Stimulated activated CD8-positive, alpha-beta memory T cell treated with anti-CD3 and anti-CD28 coated beads, Interleukin-12 subunit alpha, Interleukin-12 subunit beta, amount 100 ng/mL, for 4 hours (primary cell): Measurements from ENCODE around the gene PTPRF.

Experiments
- DNase-seq: peaks from one replicate; pipeline ENCODE4 v3.0.0-alpha.2; 2020; ENCODE audit warnings: low read depth

The PTPRF gene

GRCh38 chr1:43608827-43609226, 78.1 kb downstream of the PTPRF start:
- DNase-seq: no peak

DNA sequence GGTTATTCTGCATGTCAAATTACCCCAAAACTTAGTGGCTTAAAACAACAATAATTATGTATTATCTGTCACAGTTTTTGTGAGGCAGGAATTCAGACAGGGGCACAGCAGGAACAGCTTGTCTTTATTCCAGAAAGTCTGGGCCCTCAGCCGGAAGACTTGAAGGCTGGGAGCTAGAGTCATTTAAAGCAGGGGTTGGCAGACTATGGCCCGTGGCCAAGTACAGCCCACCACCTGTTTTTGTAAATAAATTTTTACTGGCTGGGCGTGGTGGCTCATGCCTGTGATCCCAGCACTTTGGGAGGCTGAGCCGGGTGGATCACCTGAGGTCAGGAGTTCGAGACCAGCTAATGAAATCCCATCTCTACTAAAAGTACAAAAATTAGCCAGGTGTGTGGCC, 79.7 kb downstream of the PTPRF start:
- DNase-seq: no peak

- no peak for DNase-seq
Measured at GRCh38 chr1:43611950-43612349, 81.3 kb downstream of the PTPRF start.

DNA sequence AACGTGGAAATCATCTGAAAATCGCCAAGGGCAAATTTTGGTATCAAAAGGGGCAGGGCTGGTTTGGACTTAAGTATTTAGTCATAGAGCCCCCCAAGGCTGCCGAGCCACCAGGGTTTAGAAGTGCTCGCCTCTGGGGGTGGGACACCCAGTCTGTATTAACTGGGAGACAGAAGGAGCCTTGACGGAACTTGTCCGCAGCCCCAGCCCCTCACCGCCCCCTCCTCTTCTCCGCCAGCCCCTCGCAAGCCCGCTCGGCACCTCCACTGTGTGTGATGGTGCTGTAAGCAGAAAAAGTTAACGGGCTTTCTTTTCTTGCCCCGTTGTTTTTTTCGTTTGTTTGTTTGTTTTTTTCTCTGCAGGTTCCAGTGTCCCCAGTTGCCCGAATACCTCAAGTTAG, 81.7 kb downstream of the PTPRF start:
- no peak for DNase-seq

DNA sequence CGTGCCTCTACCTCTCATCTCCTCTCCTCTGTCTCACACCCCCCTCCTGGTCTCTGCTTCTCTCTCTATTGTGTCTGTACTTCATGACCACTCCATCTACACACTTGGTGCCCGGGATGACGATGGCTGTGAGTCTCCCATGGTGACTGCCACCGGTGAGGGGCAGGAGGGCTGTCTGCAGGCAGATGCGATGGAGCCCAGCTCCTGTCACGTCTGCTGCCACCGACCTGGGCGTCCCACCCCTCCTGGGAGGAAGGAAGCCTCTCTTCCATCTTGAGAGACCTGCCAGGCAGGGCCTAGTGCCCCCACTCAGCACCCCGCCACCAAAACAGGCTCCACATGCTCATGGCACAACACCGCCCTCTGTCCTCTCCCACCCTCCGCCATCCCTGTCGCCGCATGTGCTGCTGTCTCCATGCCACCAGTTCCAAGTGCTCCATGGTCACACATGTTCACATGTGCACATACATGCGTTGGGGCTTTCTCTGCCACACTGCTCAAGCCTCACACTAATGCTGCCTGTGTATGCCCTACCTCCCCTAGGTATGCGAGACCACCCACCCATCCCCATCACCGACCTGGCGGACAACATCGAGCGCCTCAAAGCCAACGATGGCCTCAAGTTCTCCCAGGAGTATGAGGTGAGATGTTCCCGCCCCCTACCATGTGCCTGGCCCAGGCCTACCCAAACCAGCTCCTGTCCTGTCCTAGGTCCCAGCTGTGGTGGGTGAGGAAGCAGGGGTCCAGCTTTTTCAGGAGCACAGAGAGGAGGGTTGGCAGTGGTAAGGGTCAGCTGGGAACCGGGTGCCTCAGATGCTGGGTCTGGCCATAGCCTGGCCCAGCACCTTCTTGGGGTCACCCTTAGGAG, 82.6 kb downstream of the PTPRF start:
- DNase-seq: no peak

- DNase-seq: no peak
Measured at GRCh38 chr1:43614211-43614610, 83.5 kb downstream of the PTPRF start.

- no peak for DNase-seq
Measured at GRCh38 chr1:43614891-43615290, 84.2 kb downstream of the PTPRF start.

GRCh38 chr1:43616383-43616782, 85.7 kb downstream of the PTPRF start:
- DNase-seq: no peak

DNA sequence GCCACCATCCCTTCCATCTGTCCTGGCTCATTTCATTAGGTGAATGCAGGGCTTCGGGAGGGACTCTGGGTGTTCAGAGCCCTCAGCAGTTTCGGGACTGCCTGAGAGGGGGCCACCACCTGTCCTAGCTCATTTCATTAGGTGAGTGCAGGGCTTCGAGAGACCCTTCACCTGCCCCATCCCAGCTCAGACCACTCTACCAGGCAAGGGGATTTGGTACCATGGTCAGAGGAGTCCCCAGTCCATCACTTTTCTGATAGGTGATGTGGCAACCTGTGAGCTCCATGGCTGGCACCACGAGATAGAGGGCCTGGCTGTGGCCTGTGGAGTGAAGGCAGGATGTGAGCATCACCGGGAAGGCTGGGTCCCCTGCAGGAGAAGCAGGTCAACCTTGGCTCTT, 86.3 kb downstream of the PTPRF start:
- DNase-seq: no peak

DNA sequence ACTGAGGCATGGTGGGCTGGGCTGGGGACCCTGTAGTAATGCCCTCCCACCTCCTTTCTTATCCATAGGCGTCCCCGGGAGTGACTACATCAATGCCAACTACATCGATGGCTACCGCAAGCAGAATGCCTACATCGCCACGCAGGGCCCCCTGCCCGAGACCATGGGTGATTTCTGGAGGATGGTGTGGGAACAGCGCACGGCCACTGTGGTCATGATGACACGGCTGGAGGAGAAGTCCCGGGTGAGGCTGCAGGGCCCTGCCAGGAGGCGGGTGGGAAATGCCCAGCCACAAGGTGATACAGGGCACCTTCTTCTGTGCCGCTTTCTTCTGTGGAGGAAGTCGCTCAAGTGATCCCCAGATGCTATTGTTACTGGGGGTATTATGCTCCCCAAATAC, 87.0 kb downstream of the PTPRF start:
- DNase-seq: no peak

- no peak for DNase-seq
Measured at GRCh38 chr1:43618521-43619313, 88.0 kb downstream of the PTPRF start.

DNA sequence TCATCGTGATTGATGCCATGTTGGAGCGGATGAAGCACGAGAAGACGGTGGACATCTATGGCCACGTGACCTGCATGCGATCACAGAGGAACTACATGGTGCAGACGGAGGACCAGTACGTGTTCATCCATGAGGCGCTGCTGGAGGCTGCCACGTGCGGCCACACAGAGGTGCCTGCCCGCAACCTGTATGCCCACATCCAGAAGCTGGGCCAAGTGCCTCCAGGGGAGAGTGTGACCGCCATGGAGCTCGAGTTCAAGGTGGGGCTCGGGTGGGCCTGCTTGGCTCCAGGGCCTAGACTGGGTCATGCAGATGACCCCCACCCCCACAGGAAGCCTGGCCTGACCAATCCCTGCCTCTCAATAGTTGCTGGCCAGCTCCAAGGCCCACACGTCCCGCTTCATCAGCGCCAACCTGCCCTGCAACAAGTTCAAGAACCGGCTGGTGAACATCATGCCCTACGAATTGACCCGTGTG, 88.7 kb downstream of the PTPRF start:
- no peak for DNase-seq

DNA sequence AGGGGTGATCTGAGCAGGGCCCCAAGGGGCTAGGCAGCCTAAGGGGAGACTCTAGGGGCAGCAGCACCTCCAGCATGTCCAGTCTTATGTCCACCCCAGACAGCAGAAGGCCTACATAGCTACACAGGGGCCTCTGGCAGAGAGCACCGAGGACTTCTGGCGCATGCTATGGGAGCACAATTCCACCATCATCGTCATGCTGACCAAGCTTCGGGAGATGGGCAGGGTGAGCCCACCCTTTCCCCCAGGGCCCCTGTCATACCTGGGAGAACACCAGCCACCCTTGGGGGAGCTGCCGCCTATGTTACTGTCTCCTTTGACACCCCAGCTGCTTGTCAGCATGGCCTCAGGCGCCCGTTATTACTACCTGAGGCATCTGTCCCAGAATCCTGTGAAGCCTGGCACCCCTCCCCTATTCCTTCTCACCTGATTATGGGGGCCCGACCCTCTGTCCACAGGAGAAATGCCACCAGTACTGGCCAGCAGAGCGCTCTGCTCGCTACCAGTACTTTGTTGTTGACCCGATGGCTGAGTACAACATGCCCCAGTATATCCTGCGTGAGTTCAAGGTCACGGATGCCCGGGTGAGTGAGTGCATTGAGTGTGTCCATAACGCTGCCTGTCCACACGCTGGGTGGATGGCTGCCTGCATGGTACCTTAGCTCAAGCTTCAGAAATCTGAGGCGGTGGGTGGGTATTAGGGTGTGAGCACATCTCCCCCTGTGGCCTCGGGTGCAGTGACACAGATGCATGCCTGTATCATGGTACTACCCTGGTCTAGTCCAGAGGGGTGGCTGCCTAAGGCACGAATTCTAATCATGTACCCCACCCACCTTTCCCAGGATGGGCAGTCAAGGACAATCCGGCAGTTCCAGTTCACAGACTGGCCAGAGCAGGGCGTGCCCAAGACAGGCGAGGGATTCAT, 89.6 kb downstream of the PTPRF start:
- no peak for DNase-seq

DNA sequence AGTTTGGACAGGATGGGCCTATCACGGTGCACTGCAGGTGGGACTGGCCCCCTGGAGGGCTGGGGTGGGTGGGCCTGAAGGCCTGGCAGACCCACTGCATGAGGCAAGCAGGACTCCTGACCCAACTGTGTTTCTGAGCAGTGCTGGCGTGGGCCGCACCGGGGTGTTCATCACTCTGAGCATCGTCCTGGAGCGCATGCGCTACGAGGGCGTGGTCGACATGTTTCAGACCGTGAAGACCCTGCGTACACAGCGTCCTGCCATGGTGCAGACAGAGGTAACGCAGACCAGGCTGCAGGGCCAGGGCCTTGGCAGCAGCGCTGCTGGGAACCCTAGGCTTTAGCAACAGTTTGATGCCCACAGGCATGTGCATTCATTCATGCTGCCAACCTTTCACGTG, 90.3 kb downstream of the PTPRF start:
- DNase-seq: no peak

- DNase-seq: no peak
Measured at GRCh38 chr1:43621386-43621785, 90.7 kb downstream of the PTPRF start.

GRCh38 chr1:43621861-43622260, 91.2 kb downstream of the PTPRF start:
- DNase-seq: no peak

DNA sequence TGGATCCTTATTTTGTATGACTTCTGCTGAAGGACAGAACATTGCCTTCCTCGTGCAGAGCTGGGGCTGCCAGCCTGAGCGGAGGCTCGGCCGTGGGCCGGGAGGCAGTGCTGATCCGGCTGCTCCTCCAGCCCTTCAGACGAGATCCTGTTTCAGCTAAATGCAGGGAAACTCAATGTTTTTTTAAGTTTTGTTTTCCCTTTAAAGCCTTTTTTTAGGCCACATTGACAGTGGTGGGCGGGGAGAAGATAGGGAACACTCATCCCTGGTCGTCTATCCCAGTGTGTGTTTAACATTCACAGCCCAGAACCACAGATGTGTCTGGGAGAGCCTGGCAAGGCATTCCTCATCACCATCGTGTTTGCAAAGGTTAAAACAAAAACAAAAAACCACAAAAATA, 91.8 kb downstream of the PTPRF start:
- DNase-seq: no peak

- no peak for DNase-seq
Measured at GRCh38 chr1:43622901-43623780, 92.5 kb downstream of the PTPRF start.

- no peak for DNase-seq
Measured at GRCh38 chr1:43625063-43625780, 94.5 kb downstream of the PTPRF start.

- DNase-seq: no peak
Measured at GRCh38 chr1:43632135-43632670, 101.5 kb downstream of the PTPRF start.
